Neural progenitor cell (in vitro differentiated cells): ENCODE data around the gene PACSIN3. TPM values are rescaled to one million over a fixed set of nuclear protein-coding genes. Genes with fewer than 3 reads are reported as not detected.

Experiments used
- DNase-seq: peaks from one replicate; pipeline ENCODE4 v3.0.0-alpha.2; 2016; ENCODE audit warnings: low spot score
- H2AFZ ChIP-seq: fragments of 200-600 bp; sonication (generic); replicated peaks from 2 replicates; pipeline ENCODE4 v1.6.1; 2016; ENCODE audit warnings: antibody characterized with exemption
- H3F3A ChIP-seq: fragments of 200-600 bp; sonication (generic); 2 replicates; pipeline ENCODE4 v1.6.1; 2016; ENCODE audit warnings: antibody characterized with exemption, low read depth
- H3K27ac ChIP-seq: fragments of 200-600 bp; sonication (generic); 2 replicates; pipeline ENCODE4 v1.5.1; 2016; ENCODE audit warnings: mild to moderate bottlenecking
- H3K27me3 ChIP-seq: fragments of 200-600 bp; sonication (generic); 2 replicates; pipeline ENCODE4 v1.6.1; 2016; ENCODE audit warnings: mild to moderate bottlenecking, moderate library complexity
- H3K36me3 ChIP-seq: fragments of 200-600 bp; sonication (generic); 2 replicates; pipeline ENCODE4 v1.5.1; 2016
- H3K4me1 ChIP-seq: fragments of 200-600 bp; sonication (generic); 2 replicates; pipeline ENCODE4 v1.6.1; 2016; ENCODE audit warnings: mixed run types
- H3K4me2 ChIP-seq: fragments of 200-600 bp; sonication (generic); 2 replicates; pipeline ENCODE4 v1.6.1; 2016
- H3K4me3 ChIP-seq: fragments of 200-600 bp; sonication (generic); 2 replicates; pipeline ENCODE4 v1.5.1; 2016
- H3K79me2 ChIP-seq: fragments of 200-600 bp; sonication (generic); 2 replicates; pipeline ENCODE4 v1.6.1; 2016; ENCODE audit warnings: low read depth
- H3K9ac ChIP-seq: fragments of 200-600 bp; sonication (generic); 2 replicates; pipeline ENCODE4 v1.6.1; 2016
- H3K9me3 ChIP-seq: fragments of 200-600 bp; sonication (generic); 2 replicates; pipeline ENCODE4 v1.5.1; 2016; ENCODE audit warnings: low read depth
- H4K20me1 ChIP-seq: fragments of 200-600 bp; sonication (generic); 2 replicates; pipeline ENCODE4 v1.6.1; 2016; ENCODE audit warnings: low read depth
- H3K27ac Mint-ChIP-seq: 3 replicates; pipeline ENCODE4 v1.8.0; 2021; ENCODE audit warnings: mixed read lengths
- H3K27me3 Mint-ChIP-seq: 2 replicates; pipeline ENCODE4 v1.8.0; 2022; ENCODE audit warnings: low read depth, mild to moderate bottlenecking, inconsistent platforms, moderate library complexity, mixed read lengths; ENCODE audit not compliant: insufficient read depth
- H3K36me3 Mint-ChIP-seq: 3 replicates; pipeline ENCODE4 v1.8.0; 2021; ENCODE audit warnings: mixed read lengths
- H3K4me1 Mint-ChIP-seq: 3 replicates; pipeline ENCODE4 v1.8.0; 2021; ENCODE audit warnings: mixed read lengths
- H3K4me3 Mint-ChIP-seq: 3 replicates; pipeline ENCODE4 v1.8.0; 2021; ENCODE audit warnings: mild to moderate bottlenecking, moderate library complexity, mixed read lengths
- H3K9me3 Mint-ChIP-seq: 3 replicates; pipeline ENCODE4 v1.8.0; 2020; ENCODE audit warnings: mixed read lengths
- EZH2 ChIP-seq: fragments of 200-600 bp; sonication (generic); IDR thresholded peaks from 2 replicates; pipeline ENCODE4 v1.6.1; 2017; ENCODE audit warnings: antibody characterized with exemption, mild to moderate bottlenecking, moderate library complexity
- EZH2phosphoT487 ChIP-seq: fragments of 200-600 bp; sonication (generic); IDR thresholded peaks from 2 replicates; pipeline ENCODE4 v1.6.1; 2017; ENCODE audit warnings: antibody characterized with exemption
- total RNA-seq: library from RNA; depleted of rRNA; stranded (reverse); fragments of >200 nt; gene quantifications from 2 replicates; pipeline ENCODE4 v1.2.3, GENCODE V29; 2015; ENCODE audit warnings: low replicate concordance
- TF ChIP-seq, protein P1 (sequence below): fragments of 200-600 bp; sonication (generic); IDR thresholded peaks from 2 replicates; pipeline ENCODE4 v1.5.1; 2017; ENCODE audit warnings: antibody characterized with exemption, mild to moderate bottlenecking

Gene PACSIN3
- total RNA-seq, 1 donor from 2014 or later: 7.1 TPM

DNA sequence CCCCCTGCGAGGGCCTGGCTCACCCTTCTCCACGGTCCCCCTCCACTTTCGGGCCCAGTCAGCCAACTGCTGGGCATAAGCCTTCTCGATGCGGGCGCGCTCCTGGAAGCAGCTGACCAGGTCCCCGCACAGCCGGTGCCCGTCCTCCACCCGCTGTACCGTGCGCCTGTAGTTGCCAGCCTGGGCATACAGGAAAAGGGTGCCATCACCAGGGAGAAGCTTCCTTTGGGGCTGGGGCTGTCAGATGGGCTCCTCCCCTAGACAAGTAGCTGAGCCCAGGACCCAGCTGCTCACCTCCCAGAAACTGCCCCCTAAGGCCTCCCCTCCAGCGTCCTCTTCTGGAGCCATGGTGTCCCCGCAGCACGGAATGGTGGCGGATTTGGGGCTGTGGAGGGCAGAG lies 3.9 kb downstream of the PACSIN3 start:
- Histone ChIP-seq H3K4me1 (peaks cover 20% of the 10 kb centered on the region), H3K27me3 (peaks cover 24% of the 10 kb centered on the region), H3F3A (peaks cover 37% of the 10 kb centered on the region), H3K36me3 (no peaks in the 10 kb centered on the region), H3K27ac (no peak overlapping the region), H3K9ac (no peak overlapping the region), H4K20me1 (no peaks in the 10 kb centered on the region), H3K79me2 (no peaks in the 10 kb centered on the region), H2AFZ (no peak overlapping the region), H3K4me2 (no peak overlapping the region), H3K4me3 (no peak overlapping the region), H3K9me3 (no peaks in the 10 kb centered on the region)
- Mint-ChIP-seq H3K9me3 (no peaks in the 10 kb centered on the region), H3K27ac (no peak overlapping the region), H3K4me1 (peaks cover 11% of the 10 kb centered on the region), H3K4me3 (no peak overlapping the region), H3K36me3 (no peaks in the 10 kb centered on the region), H3K27me3 (peaks cover 20% of the 10 kb centered on the region)
- DNase-seq: no peak
- TF ChIP-seq, protein P1, sequence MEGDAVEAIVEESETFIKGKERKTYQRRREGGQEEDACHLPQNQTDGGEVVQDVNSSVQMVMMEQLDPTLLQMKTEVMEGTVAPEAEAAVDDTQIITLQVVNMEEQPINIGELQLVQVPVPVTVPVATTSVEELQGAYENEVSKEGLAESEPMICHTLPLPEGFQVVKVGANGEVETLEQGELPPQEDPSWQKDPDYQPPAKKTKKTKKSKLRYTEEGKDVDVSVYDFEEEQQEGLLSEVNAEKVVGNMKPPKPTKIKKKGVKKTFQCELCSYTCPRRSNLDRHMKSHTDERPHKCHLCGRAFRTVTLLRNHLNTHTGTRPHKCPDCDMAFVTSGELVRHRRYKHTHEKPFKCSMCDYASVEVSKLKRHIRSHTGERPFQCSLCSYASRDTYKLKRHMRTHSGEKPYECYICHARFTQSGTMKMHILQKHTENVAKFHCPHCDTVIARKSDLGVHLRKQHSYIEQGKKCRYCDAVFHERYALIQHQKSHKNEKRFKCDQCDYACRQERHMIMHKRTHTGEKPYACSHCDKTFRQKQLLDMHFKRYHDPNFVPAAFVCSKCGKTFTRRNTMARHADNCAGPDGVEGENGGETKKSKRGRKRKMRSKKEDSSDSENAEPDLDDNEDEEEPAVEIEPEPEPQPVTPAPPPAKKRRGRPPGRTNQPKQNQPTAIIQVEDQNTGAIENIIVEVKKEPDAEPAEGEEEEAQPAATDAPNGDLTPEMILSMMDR: no peak
- TF ChIP-seq EZH2phosphoT487 (no peak), EZH2 (no peak)

DNA sequence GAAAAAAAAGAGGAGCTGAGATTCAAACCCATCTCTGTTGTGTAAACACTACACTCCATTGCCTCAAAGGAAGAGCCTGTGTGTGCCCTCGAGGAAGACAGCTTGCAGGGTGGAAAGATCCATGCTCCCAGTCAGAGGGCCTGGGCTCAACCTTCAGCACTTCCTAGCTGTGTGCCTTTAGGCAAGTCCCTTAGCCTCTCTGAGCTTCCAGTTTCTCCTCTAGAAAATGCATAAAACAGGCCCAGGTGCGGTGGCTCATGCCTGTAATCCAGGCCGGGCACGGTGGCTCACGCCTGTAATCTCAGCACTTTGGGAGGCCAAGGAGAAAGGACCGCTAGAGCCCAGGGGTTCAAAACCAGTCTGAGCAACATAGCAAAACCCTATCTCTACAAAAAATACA lies 5.0 kb downstream of the PACSIN3 start:
- no peak overlapping the region for H3K27ac Mint-ChIP-seq
- Histone ChIP-seq H3F3A (peaks cover 31% of the 10 kb centered on the region), H3K36me3 (no peaks in the 10 kb centered on the region)

DNA sequence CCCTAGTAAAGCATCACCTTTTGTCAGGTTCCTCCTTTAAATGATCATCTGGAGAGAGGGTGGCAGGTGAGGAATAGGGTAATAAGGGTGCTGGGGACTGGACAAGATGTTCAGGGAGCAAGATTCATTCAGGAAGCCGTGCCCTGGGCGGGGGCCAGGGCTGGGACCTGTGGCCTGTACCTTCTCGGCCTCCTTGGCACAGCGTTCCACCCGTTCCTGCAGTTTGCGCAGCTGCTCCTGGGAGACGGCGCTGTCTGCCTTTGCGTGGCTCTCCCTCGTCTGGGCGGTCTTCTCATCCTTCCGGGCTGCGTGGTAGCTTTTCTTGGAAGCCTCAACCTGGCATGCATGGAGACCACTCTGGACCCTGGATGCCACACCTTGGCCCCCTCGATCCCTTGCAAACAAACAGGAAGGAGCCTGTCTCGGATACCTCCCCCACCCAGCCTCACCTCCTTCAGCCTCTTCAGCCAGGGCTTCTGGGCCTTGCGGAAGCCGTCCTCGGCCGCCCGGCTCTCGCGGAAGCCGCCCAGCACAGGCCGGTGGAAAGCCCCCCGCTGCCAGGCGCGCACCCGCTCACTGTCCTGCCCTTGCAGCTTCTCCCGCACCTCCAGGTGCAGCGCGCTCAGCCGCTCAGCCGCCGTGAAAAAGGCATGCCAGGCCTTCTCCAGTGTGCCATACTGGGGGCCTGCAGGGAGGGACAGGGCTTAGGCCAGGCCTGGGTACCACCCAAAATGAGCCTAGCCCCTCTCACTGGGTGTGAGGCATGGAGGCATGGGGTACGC lies 6.0 kb downstream of the PACSIN3 start:
- peaks cover 16% of the 10 kb centered on the region for H3K4me1 ChIP-seq
- no peaks in the 10 kb centered on the region for H3K9me3 Mint-ChIP-seq
- H3K4me3 ChIP-seq: no peak overlapping the region
- H4K20me1 ChIP-seq: peaks cover 8% of the 10 kb centered on the region
- peaks cover 19% of the 10 kb centered on the region for H3K4me1 Mint-ChIP-seq
- H3F3A ChIP-seq: peaks cover 24% of the 10 kb centered on the region
- H2AFZ ChIP-seq: no peak overlapping the region
- no peak for DNase-seq
- H3K27me3 Mint-ChIP-seq: peaks cover 10% of the 10 kb centered on the region
- H3K27ac ChIP-seq: no peak overlapping the region
- H3K9me3 ChIP-seq: no peaks in the 10 kb centered on the region
- no peak for TF ChIP-seq EZH2
- TF ChIP-seq EZH2phosphoT487: no peak
- TF ChIP-seq, protein P1: no peak
- H3K9ac ChIP-seq: no peak overlapping the region
- H3K4me3 Mint-ChIP-seq: no peak overlapping the region
- peaks cover 2% of the 10 kb centered on the region for H3K27me3 ChIP-seq
- H3K36me3 ChIP-seq: no peaks in the 10 kb centered on the region
- H3K36me3 Mint-ChIP-seq: no peaks in the 10 kb centered on the region
- peaks cover 15% of the 10 kb centered on the region for H3K79me2 ChIP-seq
- no peak overlapping the region for H3K27ac Mint-ChIP-seq
- H3K4me2 ChIP-seq: no peak overlapping the region

More for the DNA sequence above, 5.0 kb downstream of the PACSIN3 start:
- H3K4me1 ChIP-seq: peaks cover 16% of the 10 kb centered on the region
- no peak overlapping the region for H2AFZ ChIP-seq
- H3K4me3 Mint-ChIP-seq: no peak overlapping the region
- H3K27me3 Mint-ChIP-seq: peaks cover 12% of the 10 kb centered on the region
- H3K4me2 ChIP-seq: no peak overlapping the region
- peaks cover 9% of the 10 kb centered on the region for H3K4me1 Mint-ChIP-seq
- H3K9ac ChIP-seq: no peak overlapping the region
- H4K20me1 ChIP-seq: no peaks in the 10 kb centered on the region
- H3K9me3 Mint-ChIP-seq: no peaks in the 10 kb centered on the region
- no peak for DNase-seq
- no peaks in the 10 kb centered on the region for H3K9me3 ChIP-seq
- no peak overlapping the region for H3K27ac ChIP-seq
- peaks cover 13% of the 10 kb centered on the region for H3K27me3 ChIP-seq
- no peaks in the 10 kb centered on the region for H3K36me3 Mint-ChIP-seq
- no peak overlapping the region for H3K4me3 ChIP-seq
- TF ChIP-seq, protein P1: no peak
- TF ChIP-seq EZH2phosphoT487: no peak
- TF ChIP-seq EZH2: no peak
- peaks cover 4% of the 10 kb centered on the region for H3K79me2 ChIP-seq
